GM18517 (cell line): Measurements from ENCODE around the gene SPAST.
A peak's percentile ranks its signal among the peaks of the same experiment; 100 is the strongest.
"Not testable (repeated sequence)": the region's sequence is repeated elsewhere in the genome, so short reads cannot be mapped to it uniquely, and the experiment has no call there.

Experiments used
- ATAC-seq: cut with Tn5 transposase; IDR thresholded peaks from one replicate; pipeline ENCODE4 v1.9.1; 2021; ENCODE audit warnings: mild to moderate bottlenecking, moderate library complexity; ENCODE audit not compliant: unreplicated experiment

Gene SPAST

GRCh38 chr2:32119161-32119560, 55.8 kb downstream of the SPAST start:
- no peak for ATAC-seq

- no peak for ATAC-seq
Measured at GRCh38 chr2:32124660-32125059, 61.3 kb downstream of the SPAST start.

GRCh38 chr2:32128636-32129035, 65.3 kb downstream of the SPAST start:
- no peak for ATAC-seq

- ATAC-seq, result no peak
Measured at GRCh38 chr2:32129086-32129485, 65.7 kb downstream of the SPAST start.

GRCh38 chr2:32135409-32135808, 72.1 kb downstream of the SPAST start:
- ATAC-seq, result no peak

- no peak for ATAC-seq
Measured at GRCh38 chr2:32136097-32136496, 72.7 kb downstream of the SPAST start.

GRCh38 chr2:32151544-32151943, 88.2 kb downstream of the SPAST start:
- not testable (repeated sequence) for ATAC-seq

- no peak for ATAC-seq
Measured at GRCh38 chr2:32159678-32160077, 96.3 kb downstream of the SPAST start.

GRCh38 chr2:32161296-32161695, 97.9 kb downstream of the SPAST start:
- no peak for ATAC-seq

GRCh38 chr2:32164254-32164653, 100.9 kb downstream of the SPAST start:
- not testable (repeated sequence) for ATAC-seq

GRCh38 chr2:32165027-32165347, 101.6 kb downstream of the SPAST start:
- not testable (repeated sequence) for ATAC-seq

- ATAC-seq, result no peak
Measured at GRCh38 chr2:32166115-32166574, 102.8 kb downstream of the SPAST start.

- ATAC-seq, result peak; percentile 46
Measured at GRCh38 chr2:32168513-32168912, 105.2 kb downstream of the SPAST start.

- ATAC-seq, result no peak
Measured at GRCh38 chr2:32172870-32173269, 109.5 kb downstream of the SPAST start.

- ATAC-seq, result no peak
Measured at GRCh38 chr2:32182667-32183066, 119.3 kb downstream of the SPAST start.

GRCh38 chr2:32189011-32189410, 125.7 kb downstream of the SPAST start:
- ATAC-seq, result peak; percentile 1

- no peak for ATAC-seq
Measured at GRCh38 chr2:32192418-32192817, 129.1 kb downstream of the SPAST start.

GRCh38 chr2:32200814-32201213, 137.5 kb downstream of the SPAST start:
- ATAC-seq, result no peak

GRCh38 chr2:32203428-32203827, 140.1 kb downstream of the SPAST start:
- not testable (repeated sequence) for ATAC-seq
